Stimulated activated CD8-positive, alpha-beta memory T cell treated with anti-CD3 and anti-CD28 coated beads, Interleukin-12 subunit alpha, Interleukin-12 subunit beta, amount 100 ng/mL, for 24 hours (primary cell): Measurements from ENCODE around the gene NFIX.

ENCODE experiments used
- DNase-seq: peaks from one replicate; pipeline ENCODE4 v3.0.0-alpha.2; 2020; ENCODE audit errors: extremely low read depth

The NFIX gene

GRCh38 chr19:13008926-13009787 lies 13.9 kb downstream of the NFIX start:
- DNase-seq: no peak

GRCh38 chr19:13010038-13010991 lies 15.0 kb downstream of the NFIX start:
- no peak for DNase-seq

GRCh38 chr19:13010992-13011652 lies 15.8 kb downstream of the NFIX start:
- no peak for DNase-seq

- no peak for DNase-seq
These were observed 16.5 kb downstream of the NFIX start for GRCh38 chr19:13011653-13012389.

GRCh38 chr19:13012390-13012689 lies 17.1 kb downstream of the NFIX start:
- no peak for DNase-seq

GRCh38 chr19:13012690-13013608 lies 17.7 kb downstream of the NFIX start:
- no peak for DNase-seq

GRCh38 chr19:13013649-13014048 lies 18.4 kb downstream of the NFIX start:
- no peak for DNase-seq

- no peak for DNase-seq
These were observed 19.0 kb downstream of the NFIX start for GRCh38 chr19:13014101-13014920.

GRCh38 chr19:13014921-13015280 lies 19.6 kb downstream of the NFIX start:
- DNase-seq: no peak

GRCh38 chr19:13015361-13016223 lies 20.3 kb downstream of the NFIX start:
- no peak for DNase-seq

GRCh38 chr19:13016245-13016627 lies 21.0 kb downstream of the NFIX start:
- DNase-seq: no peak

- no peak for DNase-seq
These were observed 21.5 kb downstream of the NFIX start for GRCh38 chr19:13016628-13017305.

GRCh38 chr19:13017306-13018034 lies 22.2 kb downstream of the NFIX start:
- no peak for DNase-seq

- DNase-seq: no peak
These were observed 23.0 kb downstream of the NFIX start for GRCh38 chr19:13018035-13018914.

GRCh38 chr19:13019332-13019731 lies 24.1 kb downstream of the NFIX start:
- no peak for DNase-seq

- DNase-seq: no peak
These were observed 24.7 kb downstream of the NFIX start for GRCh38 chr19:13020002-13020414.
